NCI-H2196 treated with DMSO at 0.1 percent for 48 hours (cell line): ENCODE results near the gene SFXN1.
"Not testable (repeated sequence)": the region's sequence is repeated elsewhere in the genome, so short reads cannot be mapped to it uniquely, and the experiment has no call there.

Experiments used
- DNase-seq: peaks from one replicate; lab custom pipeline; 2025; ENCODE audit not compliant: unreplicated experiment; lab: John Stamatoyannopoulos, UW

Gene SFXN1

GRCh38 chr5:175478384-175479124 is at the start of gene SFXN1:
Gene SFXN1, plus strand, starts transcription at chr5:175478560. Its CDS starts 13,544 bp downstream, at chr5:175492104.
- peak; percentile 44 for DNase-seq

- no peak for DNase-seq
These were observed 43.6 kb upstream of the SFXN1 start for GRCh38 chr5:175434800-175435199.

GRCh38 chr5:175436359-175436758 is 42.0 kb upstream of the SFXN1 start:
- DNase-seq = no peak

GRCh38 chr5:175438234-175438857 is 40.0 kb upstream of the SFXN1 start:
- no peak for DNase-seq

- no peak for DNase-seq
These were observed 34.8 kb upstream of the SFXN1 start for GRCh38 chr5:175443514-175444059.

GRCh38 chr5:175444060-175444904 is 34.1 kb upstream of the SFXN1 start, which contains the start of gene DRD1:
Gene DRD1, minus strand, starts transcription at chr5:175444182. Its CDS starts 1,083 bp downstream, at chr5:175443099.
- no peak for DNase-seq

GRCh38 chr5:175444905-175445456 is 33.4 kb upstream of the SFXN1 start:
- DNase-seq = no peak

- DNase-seq = not testable (repeated sequence)
These were observed 32.0 kb upstream of the SFXN1 start for GRCh38 chr5:175446378-175446777.

- no peak for DNase-seq
These were observed 30.8 kb upstream of the SFXN1 start for GRCh38 chr5:175447571-175447970.

GRCh38 chr5:175448276-175448675 is 30.1 kb upstream of the SFXN1 start:
- DNase-seq = no peak

GRCh38 chr5:175452166-175452565 is 26.2 kb upstream of the SFXN1 start:
- DNase-seq = no peak

- not testable (repeated sequence) for DNase-seq
These were observed 24.0 kb upstream of the SFXN1 start for GRCh38 chr5:175454338-175454737.

- no peak for DNase-seq
These were observed 22.1 kb upstream of the SFXN1 start for GRCh38 chr5:175456105-175456742.

GRCh38 chr5:175457466-175457865 is 20.9 kb upstream of the SFXN1 start:
- DNase-seq = peak; percentile 21

GRCh38 chr5:175460126-175460525 is 18.2 kb upstream of the SFXN1 start:
- DNase-seq = no peak

GRCh38 chr5:175460552-175460951 is 17.8 kb upstream of the SFXN1 start:
- DNase-seq = no peak

GRCh38 chr5:175461370-175461769 is 17.0 kb upstream of the SFXN1 start:
- no peak for DNase-seq

- DNase-seq = peak; percentile 55
These were observed 14.7 kb upstream of the SFXN1 start for GRCh38 chr5:175463641-175464040.

GRCh38 chr5:175464074-175464941 is 14.1 kb upstream of the SFXN1 start:
- peak; percentile 58 for DNase-seq

- DNase-seq = no peak
These were observed 13.5 kb upstream of the SFXN1 start for GRCh38 chr5:175464942-175465233.
